Measurements from ENCODE around the gene SLC9A9. TPM values are rescaled to one million over a fixed set of nuclear protein-coding genes. Genes with fewer than 3 reads are reported as not detected.

Gene SLC9A9
- total and polyA plus RNA-seq, 2 of the 8 experiments (the other 6 are each of a cell fraction or from before 2014, with no cell fraction given), result 0.48 to 1.1 TPM

GRCh38 chr3:143832433-143832832 is 15.8 kb downstream of the SLC9A9 start (continued):
- TF ChIP-seq CHD1 (IDR thresholded peaks at IDR 0.05; ENCODE audit: low read depth, low read length) (no peak), JUND (IDR thresholded peaks at IDR 0.05; ENCODE audit: low read length) (no peak), HDAC2 (IDR thresholded peaks at IDR 0.05; ENCODE audit: borderline replicate concordance in 1 of 2, low read depth in 2 of 2, low read length in 2 of 2) (no peak), CREB1 (IDR thresholded peaks at IDR 0.05) (no peak), SP4 (IDR thresholded peaks at IDR 0.05; ENCODE audit: low read length) (no peak), NRF1 (IDR thresholded peaks at IDR 0.05; ENCODE audit: low read depth, low read length) (no peak), POU5F1 (IDR thresholded peaks at IDR 0.05; ENCODE audit: low read depth, low read length) (no peak)
